CD14-positive monocyte (primary cell): ENCODE measurements around the gene ECEL1. TPM values are rescaled to one million over a fixed set of nuclear protein-coding genes. Genes with fewer than 3 reads are reported as not detected.
A peak's percentile ranks its signal among the peaks of the same experiment; 100 is the strongest.

Experiments
- DNase-seq, 3 donors: peaks; one replicate each; pipeline ENCODE4 v3.0.0-alpha.2; 2011 to 2022
- H2AFZ ChIP-seq: 2 replicates; pipeline ENCODE4 v1.6.0; 2012; ENCODE audit warnings: mild to moderate bottlenecking, low read depth, low read length, inconsistent platforms; ENCODE audit not compliant: insufficient read depth, poor library complexity, severe bottlenecking
- H3K27ac ChIP-seq, 2 donors: 1 replicate in 1 of 2; 2 replicates in 1 of 2; pipeline ENCODE4 v1.5.1; 2012 to 2013; ENCODE audit warnings: low read length in 2 of 2, control low read depth in 1 of 2, inconsistent platforms in 1 of 2, low read depth in 1 of 2, mild to moderate bottlenecking in 1 of 2
- H3K27me3 ChIP-seq, 2 donors: one replicate each; pipeline versions ENCODE4 v1.6.0 to v1.6.1; 2011 to 2013; ENCODE audit warnings: low read length in 2 of 2; ENCODE audit not compliant: control insufficient read depth in 2 of 2, insufficient read depth in 2 of 2
- H3K36me3 ChIP-seq, 2 donors: replicated peaks in 1 of 2; 1 replicate in 1 of 2; 2 replicates in 1 of 2; pipeline versions ENCODE4 v1.5.1 to v1.6.1; 2012 to 2013; ENCODE audit warnings: low read length in 2 of 2, control low read depth in 1 of 2, inconsistent platforms in 1 of 2, mild to moderate bottlenecking in 1 of 2; ENCODE audit not compliant: insufficient read depth in 2 of 2, control insufficient read depth in 1 of 2
- H3K4me1 ChIP-seq, 2 donors: 1 replicate in 1 of 2; 2 replicates in 1 of 2; pipeline versions ENCODE4 v1.5.1 to v1.6.1; 2012 to 2013; ENCODE audit warnings: low read length in 2 of 2, control low read depth in 1 of 2, inconsistent platforms in 1 of 2, mild to moderate bottlenecking in 1 of 2, moderate library complexity in 1 of 2; ENCODE audit not compliant: insufficient read depth in 2 of 2, control insufficient read depth in 1 of 2
- H3K4me2 ChIP-seq: replicated peaks from 2 replicates; pipeline ENCODE3; 2012; ENCODE audit warnings: low read length, moderate library complexity, mild to moderate bottlenecking; ENCODE audit not compliant: poor library complexity, severe bottlenecking; ENCODE audit errors: extremely low read depth
- H3K4me3 ChIP-seq, 3 experiments: fragments of 200-600 bp in 1 of 3; sonication (generic) in 1 of 3; replicated peaks in 1 of 3; 1 replicate in 2 of 3; 2 replicates in 1 of 3; pipeline ENCODE4 v1.5.1; 2011 to 2013; ENCODE audit warnings: low read length in 3 of 3, mild to moderate bottlenecking in 3 of 3, control low read depth in 2 of 3, low read depth in 2 of 3, inconsistent platforms in 1 of 3, moderate library complexity in 1 of 3
- H3K79me2 ChIP-seq: 2 replicates; pipeline ENCODE4 v1.6.0; 2012; ENCODE audit warnings: mild to moderate bottlenecking, control low read depth, inconsistent platforms, low read length, moderate library complexity; ENCODE audit not compliant: insufficient read depth
- H3K9ac ChIP-seq: 2 replicates; pipeline ENCODE4 v1.6.0; 2017; ENCODE audit warnings: low read length, mild to moderate bottlenecking; ENCODE audit not compliant: insufficient read depth, poor library complexity, severe bottlenecking
- H3K9me3 ChIP-seq, 2 donors: replicated peaks in 1 of 2; 1 replicate in 1 of 2; 2 replicates in 1 of 2; pipeline versions ENCODE4 v1.5.1 to v1.6.1; 2012 to 2013; ENCODE audit warnings: low read length in 2 of 2, control low read depth in 1 of 2; ENCODE audit not compliant: control insufficient read depth in 1 of 2, insufficient read depth in 1 of 2
- H4K20me1 ChIP-seq: 2 replicates; pipeline ENCODE4 v1.6.0; 2012; ENCODE audit warnings: mild to moderate bottlenecking, low read length, control low read depth, moderate library complexity; ENCODE audit not compliant: insufficient read depth
- H3K27ac Mint-ChIP-seq, 7 donors: one replicate each; pipeline ENCODE4 v1.8.0; 2020; ENCODE audit warnings: mild to moderate bottlenecking in 7 of 7, mixed read lengths in 7 of 7, moderate library complexity in 6 of 7, inconsistent platforms in 2 of 7
- H3K27me3 Mint-ChIP-seq, 3 donors: one replicate each; pipeline ENCODE4 v1.8.0; 2021 to 2022; ENCODE audit warnings: low read depth in 3 of 3, mild to moderate bottlenecking in 3 of 3, mixed read lengths in 3 of 3, moderate library complexity in 3 of 3, inconsistent platforms in 1 of 3
- H3K36me3 Mint-ChIP-seq, 2 donors: one replicate each; pipeline ENCODE4 v1.8.0; 2020; ENCODE audit warnings: mixed read lengths in 2 of 2, inconsistent platforms in 1 of 2, mild to moderate bottlenecking in 1 of 2
- H3K4me1 Mint-ChIP-seq: one replicate; pipeline ENCODE4 v1.8.0; 2020; ENCODE audit warnings: mild to moderate bottlenecking, mixed read lengths
- H3K4me3 Mint-ChIP-seq, 2 donors: one replicate each; pipeline ENCODE4 v1.8.0; 2020; ENCODE audit warnings: mild to moderate bottlenecking in 2 of 2, mixed read lengths in 2 of 2, moderate library complexity in 1 of 2
- H3K9me3 Mint-ChIP-seq, 7 donors: one replicate each; pipeline ENCODE4 v1.8.0; 2020 to 2022; ENCODE audit warnings: mixed read lengths in 7 of 7, mild to moderate bottlenecking in 6 of 7, moderate library complexity in 6 of 7, inconsistent platforms in 2 of 7
- CTCF ChIP-seq: fragments of 200-600 bp; IDR thresholded peaks from one replicate; pipeline ENCODE4 v1.8.0; 2022; ENCODE audit warnings: antibody characterized with exemption, mild to moderate bottlenecking
- WGBS: methylation state at CpG from one replicate; pipeline ENCODE4 v1.1.5; 2013; ENCODE audit warnings: missing lambda C conversion rate; ENCODE audit not compliant: insufficient coverage; 5-methylcytosine and 5-hydroxymethylcytosine counted together
- intact Hi-C, 2 donors: fragments of 100-400 bp; cut with micrococcal nuclease; formaldehyde crosslinking; loops; one replicate each; pipeline versions ENCODE4 v1.15.0 to v1.15.1; 2023
- polyA plus RNA-seq, 3 donors: library from polyadenylated mRNA; depleted of rRNA in 1 of 3; unstranded in 2 of 3; stranded (reverse) in 1 of 3; fragments of 300-500 nt in 2 of 3; fragments of >200 nt in 1 of 3; fragmentation: Illumina TruSeq in 2 of 3; gene quantifications; 1 replicate in 2 of 3; 2 replicates in 1 of 3; pipeline ENCODE4 v1.2.3, GENCODE V29; 2012 to 2021

ECEL1 gene
- polyA plus RNA-seq, 3 donors, result not detected

- peak overlapping the region in 1 of 7 donors; percentile 58 for H3K27ac Mint-ChIP-seq
- H3K36me3 Mint-ChIP-seq, result no peaks in the 10 kb centered on the region
- Histone ChIP-seq H3K36me3 (no peaks in the 10 kb centered on the region), H3K4me2 (no peak overlapping the region), H2AFZ (no peak overlapping the region), H3K27ac (no peak overlapping the region), H3K4me1 (no peaks in the 10 kb centered on the region), H3K9ac (no peak overlapping the region), H3K27me3 (peaks cover 15 to 29% of the 10 kb centered on the region in 2 donors), H3K9me3 (no peaks in the 10 kb centered on the region), H3K4me3 (no peak overlapping the region), H3K79me2 (no peaks in the 10 kb centered on the region), H4K20me1 (no peaks in the 10 kb centered on the region)
- no peak for TF ChIP-seq CTCF
- H3K4me3 Mint-ChIP-seq, result no peak overlapping the region
- no peak for DNase-seq
- peaks cover 0 to 5% (median 0%) of the 10 kb centered on the region in 7 donors for H3K9me3 Mint-ChIP-seq
- peaks cover 29 to 45% (median 34%) of the 10 kb centered on the region in 3 donors for H3K27me3 Mint-ChIP-seq
- intact Hi-C loops, result no loop called here
- H3K4me1 Mint-ChIP-seq, result no peaks in the 10 kb centered on the region
- WGBS, result 90% methylated on average over 23 of the region's 30 CpGs
Observed at GRCh38 chr2:232490221-232491138, 2.8 kb upstream of the ECEL1 start.

GRCh38 chr2:232489516-232490220 is 2.0 kb upstream of the ECEL1 start:
- no peak for TF ChIP-seq CTCF
- Histone ChIP-seq H4K20me1 (no peaks in the 10 kb centered on the region), H3K79me2 (no peaks in the 10 kb centered on the region), H2AFZ (no peak overlapping the region), H3K27ac (no peak overlapping the region), H3K4me2 (no peak overlapping the region), H3K36me3 (no peaks in the 10 kb centered on the region), H3K4me3 (no peak overlapping the region), H3K4me1 (no peaks in the 10 kb centered on the region), H3K9ac (no peak overlapping the region), H3K27me3 (peaks cover 15 to 38% of the 10 kb centered on the region in 2 donors), H3K9me3 (no peaks in the 10 kb centered on the region)
- Mint-ChIP-seq H3K4me3 (peak overlapping the region in 1 of 2 donors; percentile 65), H3K4me1 (no peaks in the 10 kb centered on the region), H3K27me3 (peaks cover 34 to 53% (median 38%) of the 10 kb centered on the region in 3 donors), H3K36me3 (no peaks in the 10 kb centered on the region), H3K9me3 (peaks cover 0 to 5% (median 3%) of the 10 kb centered on the region in 7 donors), H3K27ac (peak overlapping the region in 1 of 7 donors; percentile 59)
- DNase-seq, result no peak
- intact Hi-C loops, result no loop called here
- WGBS, result 76% methylated on average over 6 of the region's 9 CpGs
